GM12801 (cell line): Measurements from ENCODE around the gene BICD2.

Experiments
- TF ChIP-seq, protein P1 (sequence below): IDR thresholded peaks from one replicate; pipeline ENCODE4 v1.5.1; 2011; ENCODE audit warnings: control low read depth; ENCODE audit not compliant: insufficient read length; ENCODE audit errors: extremely low read depth

Gene BICD2

DNA sequence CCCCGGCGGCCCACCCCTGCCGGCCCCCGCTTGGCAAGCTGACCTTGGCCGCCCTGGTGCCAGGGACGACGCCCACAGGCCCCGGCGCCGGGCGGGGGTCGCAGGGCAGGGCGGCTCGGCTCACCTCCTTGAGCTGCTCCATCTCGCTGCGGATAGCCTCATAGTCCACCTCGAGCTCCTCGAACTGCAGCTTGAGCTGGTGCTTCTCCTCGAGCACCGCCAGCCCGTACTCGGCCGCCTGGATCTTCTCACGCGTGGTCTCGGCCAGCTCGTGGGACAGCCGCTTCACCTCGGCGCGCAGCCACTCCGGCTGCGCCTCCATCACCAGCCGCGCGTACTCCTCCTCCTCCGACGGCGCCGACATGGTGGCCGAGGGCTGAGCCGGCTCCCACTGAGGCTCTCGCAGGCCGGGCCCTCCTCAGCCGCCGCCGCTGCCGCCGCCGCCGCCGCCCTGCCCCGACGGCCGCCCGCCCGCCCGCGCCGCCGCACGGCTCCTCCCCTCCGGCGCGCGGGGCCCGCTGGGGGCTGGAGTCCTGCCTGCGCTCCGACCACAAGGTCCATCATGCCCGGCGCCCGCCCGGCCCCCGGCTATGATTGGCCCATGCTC, at the start of gene BICD2:
TSS of gene BICD2 (minus strand) at position 453 of the 607 bp plus-strand sequence. CDS start at position 364, 89 bp downstream.
- TF ChIP-seq, protein P1, sequence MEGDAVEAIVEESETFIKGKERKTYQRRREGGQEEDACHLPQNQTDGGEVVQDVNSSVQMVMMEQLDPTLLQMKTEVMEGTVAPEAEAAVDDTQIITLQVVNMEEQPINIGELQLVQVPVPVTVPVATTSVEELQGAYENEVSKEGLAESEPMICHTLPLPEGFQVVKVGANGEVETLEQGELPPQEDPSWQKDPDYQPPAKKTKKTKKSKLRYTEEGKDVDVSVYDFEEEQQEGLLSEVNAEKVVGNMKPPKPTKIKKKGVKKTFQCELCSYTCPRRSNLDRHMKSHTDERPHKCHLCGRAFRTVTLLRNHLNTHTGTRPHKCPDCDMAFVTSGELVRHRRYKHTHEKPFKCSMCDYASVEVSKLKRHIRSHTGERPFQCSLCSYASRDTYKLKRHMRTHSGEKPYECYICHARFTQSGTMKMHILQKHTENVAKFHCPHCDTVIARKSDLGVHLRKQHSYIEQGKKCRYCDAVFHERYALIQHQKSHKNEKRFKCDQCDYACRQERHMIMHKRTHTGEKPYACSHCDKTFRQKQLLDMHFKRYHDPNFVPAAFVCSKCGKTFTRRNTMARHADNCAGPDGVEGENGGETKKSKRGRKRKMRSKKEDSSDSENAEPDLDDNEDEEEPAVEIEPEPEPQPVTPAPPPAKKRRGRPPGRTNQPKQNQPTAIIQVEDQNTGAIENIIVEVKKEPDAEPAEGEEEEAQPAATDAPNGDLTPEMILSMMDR: no peak

DNA sequence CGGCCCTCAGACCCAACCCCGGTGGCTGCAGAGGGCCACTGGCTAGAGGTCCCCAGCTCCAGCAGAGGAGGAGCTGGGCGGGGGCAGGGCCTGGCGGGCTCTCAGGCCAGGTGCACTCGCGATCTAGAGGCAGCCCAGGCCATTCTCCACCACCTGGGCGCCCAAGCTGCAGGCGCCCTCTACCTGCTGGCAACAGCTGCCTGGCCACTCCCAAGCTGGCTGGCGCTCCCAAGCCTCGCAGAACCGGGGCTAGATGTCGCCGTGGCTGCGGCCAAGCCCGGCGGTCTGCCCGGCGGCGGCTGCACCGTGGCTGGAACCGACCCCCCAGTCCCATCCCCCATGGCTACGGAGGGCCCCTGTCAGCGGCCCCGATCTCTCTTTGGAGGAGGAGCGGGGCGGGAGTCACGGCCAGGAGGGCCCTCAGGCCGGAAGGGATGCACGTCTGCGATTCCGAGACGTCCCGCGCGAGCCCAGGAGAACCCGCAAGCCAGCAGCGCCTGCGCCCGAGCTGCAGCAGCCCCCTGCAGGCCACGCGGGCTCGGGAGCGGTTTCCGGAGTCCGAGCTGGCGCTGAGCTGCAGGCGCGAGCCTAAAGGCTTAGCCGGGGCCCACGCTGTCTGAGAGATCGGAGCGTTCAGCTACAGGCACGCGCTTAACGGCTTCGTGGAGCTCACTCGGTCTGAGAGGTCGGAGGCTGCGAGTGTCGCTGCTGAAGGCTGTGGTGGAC, 44.3 kb upstream of the BICD2 start:
- TF ChIP-seq, protein P1: no peak

DNA sequence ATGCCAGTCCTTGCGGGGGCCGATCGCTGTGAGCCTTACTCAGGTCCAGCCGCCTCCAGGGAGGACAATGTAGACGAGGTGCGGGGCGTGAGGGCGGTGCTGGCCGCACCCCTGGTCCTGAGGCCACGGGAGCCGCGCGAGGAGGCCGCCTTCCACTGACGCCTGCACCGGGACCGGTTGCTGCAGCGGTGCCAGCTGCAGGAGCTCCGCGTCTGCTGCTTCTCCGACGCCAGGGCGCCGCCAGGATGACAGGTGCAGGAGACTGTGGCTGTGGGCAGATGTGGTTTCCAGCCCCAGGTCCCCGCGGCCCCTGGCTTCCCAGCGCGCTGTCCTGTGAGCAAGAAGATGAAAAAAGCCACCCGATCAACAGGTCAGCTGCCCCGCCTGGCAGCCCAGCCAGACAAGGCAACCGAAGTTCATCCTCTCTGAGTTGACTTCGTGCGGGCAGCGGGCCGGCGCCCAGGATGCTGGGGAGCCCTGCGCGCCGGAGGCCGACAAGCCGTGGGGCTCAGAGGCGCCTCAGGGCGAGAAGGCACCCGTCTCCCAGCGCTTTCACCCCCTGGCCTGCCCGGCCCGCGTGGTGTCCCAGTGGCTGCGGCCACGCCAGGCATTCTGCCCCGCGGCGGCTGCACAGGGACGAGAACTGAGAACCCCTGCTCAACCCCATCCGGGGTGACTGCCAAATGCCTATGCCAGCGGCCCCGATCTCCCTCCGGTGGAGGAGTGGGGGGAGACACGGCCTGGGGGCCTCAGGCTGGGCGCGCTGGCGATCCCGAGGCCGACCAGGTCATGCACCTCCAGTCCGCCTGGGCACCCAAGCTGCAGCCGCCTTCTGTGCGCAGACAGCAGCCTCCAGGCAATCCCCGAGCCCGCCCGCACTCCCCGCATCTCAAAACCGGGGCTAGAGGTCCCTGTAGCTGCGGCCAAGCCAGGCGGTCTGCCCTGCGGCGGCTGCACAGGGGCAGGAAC, 43.4 kb upstream of the BICD2 start:
- TF ChIP-seq, protein P1: no peak

DNA sequence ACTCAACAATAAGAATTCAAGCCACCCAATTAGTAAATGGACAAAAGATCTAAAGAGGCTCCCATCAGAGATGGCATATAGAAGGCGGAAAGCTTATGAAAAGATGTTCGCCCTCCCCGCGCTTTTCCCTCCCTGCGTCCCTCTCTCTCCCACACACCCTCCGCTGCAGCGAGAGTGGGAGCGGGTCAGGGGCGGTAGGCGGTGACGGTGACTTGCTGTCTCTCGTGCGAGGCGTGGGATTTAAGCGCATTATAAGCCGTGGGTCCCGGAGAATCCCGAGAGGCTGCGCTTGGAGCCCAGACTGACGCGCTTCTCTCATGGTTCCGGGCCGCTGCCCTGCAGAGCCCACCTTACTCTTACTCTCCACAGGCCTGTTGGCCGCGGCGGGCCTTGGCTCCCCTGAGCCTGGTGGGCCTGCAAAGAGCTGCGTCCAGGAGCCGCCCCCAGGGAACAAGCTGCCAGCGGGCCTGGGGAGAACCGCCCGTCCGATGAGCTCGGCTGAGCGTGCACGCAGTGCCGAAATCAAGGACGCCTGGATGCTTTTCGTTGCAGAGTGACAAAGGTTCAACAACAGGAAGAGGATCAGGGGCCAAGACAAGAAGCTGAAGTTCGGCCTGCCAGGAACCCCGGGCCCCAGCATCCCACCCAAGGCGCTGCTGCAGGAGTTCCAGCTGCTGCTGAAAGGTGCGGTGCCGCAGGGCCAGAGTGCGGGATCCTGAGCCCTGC, 42.6 kb upstream of the BICD2 start:
- TF ChIP-seq, protein P1: no peak

DNA sequence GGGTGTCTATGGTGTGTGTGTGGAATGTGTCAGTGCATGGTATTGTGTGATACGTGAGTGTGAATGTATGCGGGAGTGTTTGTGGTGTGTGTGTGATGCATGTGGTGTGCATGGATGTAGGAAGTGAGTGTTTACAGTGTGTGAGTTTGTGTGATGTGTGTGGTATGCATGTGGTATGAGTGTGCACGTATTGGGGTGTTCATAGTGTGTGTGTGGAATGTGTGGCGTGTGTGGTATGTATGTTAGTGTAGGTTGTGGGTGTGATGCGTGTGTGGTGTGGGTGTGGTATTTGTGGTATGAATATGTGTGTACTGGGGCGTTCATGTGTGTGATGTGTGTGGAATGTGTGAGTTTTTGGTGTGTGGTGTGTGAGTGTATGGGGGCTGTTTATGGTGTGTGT, 40.1 kb upstream of the BICD2 start:
- TF ChIP-seq, protein P1: no peak

DNA sequence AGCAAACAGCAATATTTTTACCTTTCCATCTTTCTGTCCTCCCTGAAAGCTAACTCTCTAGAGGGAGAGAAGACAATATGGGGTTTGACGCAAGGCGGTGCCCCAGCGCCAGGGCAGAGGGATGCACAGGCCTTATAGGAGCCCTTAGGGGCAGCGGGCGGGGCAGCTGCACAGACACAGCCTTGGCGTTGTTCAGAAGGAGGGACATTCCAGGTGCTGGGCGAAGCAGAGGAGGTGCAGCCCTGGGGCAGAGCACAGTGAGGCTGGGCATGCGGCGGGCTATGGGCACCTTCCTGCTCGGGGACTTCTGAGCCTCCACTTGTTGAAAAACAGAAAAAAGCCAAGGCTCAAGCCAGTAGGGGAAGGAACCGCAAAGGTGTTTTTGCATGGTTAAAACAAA, 33.7 kb upstream of the BICD2 start:
- TF ChIP-seq, protein P1: no peak
